ENCODE data around the gene LSM8.
"Not testable (repeated sequence)": the region's sequence is repeated elsewhere in the genome, so short reads cannot be mapped to it uniquely, and the experiment has no call there.

DNA sequence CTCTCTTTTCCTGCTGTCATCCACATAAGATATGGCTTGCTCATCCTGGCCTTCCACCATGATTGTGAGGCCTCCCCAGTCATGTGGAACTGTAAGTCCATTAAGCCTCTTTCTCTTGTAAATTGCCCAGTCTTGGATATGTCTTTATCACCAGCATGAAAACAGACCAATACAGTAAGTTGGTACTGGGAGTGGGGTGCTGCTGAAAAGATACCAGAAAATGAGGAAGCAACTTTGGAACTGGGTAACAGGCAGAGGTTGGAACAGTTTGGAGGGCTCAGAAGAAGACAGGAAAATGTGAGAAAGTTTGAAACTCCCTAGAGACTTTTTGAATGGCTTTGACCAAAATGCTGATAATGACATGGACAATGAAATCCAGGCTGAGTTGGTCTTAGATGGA, 49.5 kb upstream of the LSM8 start:
- not testable (repeated sequence) for TF ChIP-seq POLR2A (IDR thresholded peaks at IDR 0.05; ENCODE audit: low read depth, low read length); POLR2AphosphoS5 (IDR thresholded peaks at IDR 0.05; ENCODE audit: insufficient read depth, low read depth, low read length); GATA2 (IDR thresholded peaks at IDR 0.05; ENCODE audit: insufficient read depth, insufficient read length, low read depth, low read length); EZH2 (IDR thresholded peaks at IDR 0.05; ENCODE audit: borderline replicate concordance, low read depth, low read length, severe bottlenecking); MYC (IDR thresholded peaks at IDR 0.05; ENCODE audit: low read depth, low read length); JUN (IDR thresholded peaks at IDR 0.05; ENCODE audit: borderline replicate concordance, insufficient read depth, insufficient read length, low read depth)
- TF ChIP-seq, protein P1, sequence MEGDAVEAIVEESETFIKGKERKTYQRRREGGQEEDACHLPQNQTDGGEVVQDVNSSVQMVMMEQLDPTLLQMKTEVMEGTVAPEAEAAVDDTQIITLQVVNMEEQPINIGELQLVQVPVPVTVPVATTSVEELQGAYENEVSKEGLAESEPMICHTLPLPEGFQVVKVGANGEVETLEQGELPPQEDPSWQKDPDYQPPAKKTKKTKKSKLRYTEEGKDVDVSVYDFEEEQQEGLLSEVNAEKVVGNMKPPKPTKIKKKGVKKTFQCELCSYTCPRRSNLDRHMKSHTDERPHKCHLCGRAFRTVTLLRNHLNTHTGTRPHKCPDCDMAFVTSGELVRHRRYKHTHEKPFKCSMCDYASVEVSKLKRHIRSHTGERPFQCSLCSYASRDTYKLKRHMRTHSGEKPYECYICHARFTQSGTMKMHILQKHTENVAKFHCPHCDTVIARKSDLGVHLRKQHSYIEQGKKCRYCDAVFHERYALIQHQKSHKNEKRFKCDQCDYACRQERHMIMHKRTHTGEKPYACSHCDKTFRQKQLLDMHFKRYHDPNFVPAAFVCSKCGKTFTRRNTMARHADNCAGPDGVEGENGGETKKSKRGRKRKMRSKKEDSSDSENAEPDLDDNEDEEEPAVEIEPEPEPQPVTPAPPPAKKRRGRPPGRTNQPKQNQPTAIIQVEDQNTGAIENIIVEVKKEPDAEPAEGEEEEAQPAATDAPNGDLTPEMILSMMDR (IDR thresholded peaks at IDR 0.05; ENCODE audit: extremely low read depth in 1 of 2, insufficient read depth in 1 of 2, low read depth in 1 of 2, low read length in 2 of 2) = not testable (repeated sequence)
